Upper lobe of right lung (tissue), 1 donor: ENCODE results near the gene VAPB. TPM values are rescaled to one million over a fixed set of nuclear protein-coding genes. Genes with fewer than 3 reads are reported as not detected.

Source experiments
- ATAC-seq: fragments of 200-7000 bp; cut with Tn5 transposase; one replicate; pipeline ENCODE4 v1.9.1; 2020; ENCODE audit warnings: mild to moderate bottlenecking, moderate library complexity
- DNase-seq: peaks from one replicate; pipeline ENCODE4 v3.0.0-alpha.2; 2020
- H3K27ac ChIP-seq: fragments of 200-600 bp; one replicate; pipeline ENCODE4 v1.8.0; 2022
- H3K27me3 ChIP-seq: fragments of 200-600 bp; one replicate; pipeline ENCODE4 v1.8.0; 2022; ENCODE audit warnings: mild to moderate bottlenecking
- H3K36me3 ChIP-seq: fragments of 200-600 bp; one replicate; pipeline ENCODE4 v1.8.0; 2022
- H3K4me1 ChIP-seq: fragments of 200-600 bp; one replicate; pipeline ENCODE4 v1.8.0; 2022
- H3K4me3 ChIP-seq: fragments of 200-600 bp; one replicate; pipeline ENCODE4 v1.8.0; 2022; ENCODE audit warnings: mild to moderate bottlenecking
- H3K9me3 ChIP-seq: fragments of 200-600 bp; one replicate; pipeline ENCODE4 v1.8.0; 2022
- intact Hi-C: fragments of 100-400 bp; cut with DNase I; formaldehyde crosslinking; loops from one replicate; pipeline ENCODE4 v1.11.0; 2022
- total RNA-seq: library from RNA; stranded (reverse); fragmentation: NEBNext Ultra II Directional; extraction: Animal tissue kit (Norgen Biotek cat#: 25700); gene quantifications from one replicate; pipeline ENCODE4 v1.2.1, GENCODE V29; 2021
- TF ChIP-seq, protein P1 (sequence below): fragments of 200-600 bp; IDR thresholded peaks from one replicate; pipeline ENCODE4 v1.8.0; 2022; ENCODE audit warnings: antibody characterized with exemption
- donor health status: DM: no; HTN: yes; CAD: no; lungs with severe emphysema.

Gene VAPB
- total RNA-seq, 1 donor from 2014 or later = 47.8 TPM

DNA sequence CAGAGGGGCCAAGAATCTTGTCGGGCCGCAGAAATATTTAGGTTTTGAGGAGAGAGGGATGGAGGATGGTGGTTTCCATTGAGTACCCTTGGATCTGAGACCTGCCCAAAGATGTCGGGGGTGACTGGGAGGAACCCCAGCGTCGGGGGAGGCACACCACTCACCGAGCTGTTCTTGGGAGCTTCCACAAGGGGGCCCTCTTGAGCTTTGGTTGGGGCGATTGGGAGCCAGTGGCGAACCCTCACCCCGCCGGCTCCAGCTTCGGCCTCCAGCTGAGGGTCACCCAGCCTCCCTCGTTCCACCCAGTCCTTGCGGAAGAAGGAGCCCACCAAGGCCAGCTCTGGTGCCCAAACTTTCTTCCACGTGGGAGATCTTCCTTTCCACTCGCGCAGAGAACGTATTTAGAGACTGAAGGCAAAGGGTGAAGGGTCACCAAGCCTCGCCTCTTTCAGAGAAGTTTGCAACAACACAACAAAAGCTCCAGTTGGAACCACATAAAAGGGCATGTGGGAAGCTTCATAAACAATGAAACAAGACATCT is 92.5 kb downstream of the VAPB start:
- no peak overlapping the region for H3K27ac ChIP-seq
- peak; percentile 83 for ATAC-seq
- no peaks in the 10 kb centered on the region for H3K4me1 ChIP-seq
- H3K4me3 ChIP-seq = no peak overlapping the region
- H3K36me3 ChIP-seq = no peaks in the 10 kb centered on the region
- peaks cover 6% of the 10 kb centered on the region for H3K9me3 ChIP-seq
- no peak for DNase-seq
- intact Hi-C loops = no loop called here
- no peaks in the 10 kb centered on the region for H3K27me3 ChIP-seq
- TF ChIP-seq, protein P1, sequence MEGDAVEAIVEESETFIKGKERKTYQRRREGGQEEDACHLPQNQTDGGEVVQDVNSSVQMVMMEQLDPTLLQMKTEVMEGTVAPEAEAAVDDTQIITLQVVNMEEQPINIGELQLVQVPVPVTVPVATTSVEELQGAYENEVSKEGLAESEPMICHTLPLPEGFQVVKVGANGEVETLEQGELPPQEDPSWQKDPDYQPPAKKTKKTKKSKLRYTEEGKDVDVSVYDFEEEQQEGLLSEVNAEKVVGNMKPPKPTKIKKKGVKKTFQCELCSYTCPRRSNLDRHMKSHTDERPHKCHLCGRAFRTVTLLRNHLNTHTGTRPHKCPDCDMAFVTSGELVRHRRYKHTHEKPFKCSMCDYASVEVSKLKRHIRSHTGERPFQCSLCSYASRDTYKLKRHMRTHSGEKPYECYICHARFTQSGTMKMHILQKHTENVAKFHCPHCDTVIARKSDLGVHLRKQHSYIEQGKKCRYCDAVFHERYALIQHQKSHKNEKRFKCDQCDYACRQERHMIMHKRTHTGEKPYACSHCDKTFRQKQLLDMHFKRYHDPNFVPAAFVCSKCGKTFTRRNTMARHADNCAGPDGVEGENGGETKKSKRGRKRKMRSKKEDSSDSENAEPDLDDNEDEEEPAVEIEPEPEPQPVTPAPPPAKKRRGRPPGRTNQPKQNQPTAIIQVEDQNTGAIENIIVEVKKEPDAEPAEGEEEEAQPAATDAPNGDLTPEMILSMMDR = peak; percentile 46

DNA sequence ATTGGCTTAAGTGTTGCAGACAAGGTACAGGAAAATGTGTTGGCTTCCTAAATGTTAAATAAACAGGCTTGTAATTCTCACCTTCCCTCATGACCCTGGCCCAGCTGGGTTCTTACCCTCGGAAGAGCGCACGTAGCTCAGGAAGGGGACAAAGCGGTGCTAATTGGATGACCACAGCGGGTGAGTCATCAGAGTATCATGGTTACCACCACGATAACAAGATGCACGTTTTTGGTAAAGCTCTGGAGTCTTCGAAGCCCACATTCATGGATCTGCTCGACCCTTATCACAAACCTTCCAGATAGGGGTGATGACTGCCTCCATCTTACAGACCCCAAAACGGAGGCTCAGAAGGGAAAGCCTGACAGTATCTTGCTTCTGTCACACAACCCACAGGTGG is 93.4 kb downstream of the VAPB start:
- no peaks in the 10 kb centered on the region for H3K27me3 ChIP-seq
- TF ChIP-seq, protein P1 = no peak
- H3K4me3 ChIP-seq = no peak overlapping the region
- intact Hi-C loops = no loop called here
- H3K36me3 ChIP-seq = no peaks in the 10 kb centered on the region
- DNase-seq (no peak), ATAC-seq (no peak)
- H3K9me3 ChIP-seq = peaks cover 6% of the 10 kb centered on the region
- no peak overlapping the region for H3K27ac ChIP-seq
- no peaks in the 10 kb centered on the region for H3K4me1 ChIP-seq

DNA sequence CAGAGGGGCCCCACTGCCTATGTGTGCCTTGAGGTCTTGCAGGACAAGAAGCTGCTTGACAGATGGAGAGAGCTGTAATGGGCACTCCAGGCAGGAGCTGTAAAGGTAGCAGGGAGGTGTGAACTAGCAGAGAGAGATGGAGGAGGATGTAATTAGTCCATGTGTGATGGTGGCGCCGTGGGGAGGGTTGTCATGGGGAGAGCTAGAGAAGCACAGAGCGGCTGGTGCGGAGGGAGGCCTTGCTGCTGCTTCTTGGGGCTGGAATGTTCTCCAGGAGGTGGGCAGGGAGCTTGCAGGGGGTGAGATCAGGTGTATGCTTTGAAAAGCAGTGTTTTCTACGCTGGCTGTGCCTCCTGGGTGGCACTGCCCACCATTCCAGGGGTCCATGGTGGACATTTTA is 94.0 kb downstream of the VAPB start:
- no peaks in the 10 kb centered on the region for H3K4me1 ChIP-seq
- DNase-seq (no peak), ATAC-seq (no peak)
- no peak overlapping the region for H3K4me3 ChIP-seq
- TF ChIP-seq, protein P1 = no peak
- no peak overlapping the region for H3K27ac ChIP-seq
- no peaks in the 10 kb centered on the region for H3K36me3 ChIP-seq
- intact Hi-C loops = no loop called here
- no peaks in the 10 kb centered on the region for H3K27me3 ChIP-seq
- H3K9me3 ChIP-seq = peaks cover 6% of the 10 kb centered on the region

DNA sequence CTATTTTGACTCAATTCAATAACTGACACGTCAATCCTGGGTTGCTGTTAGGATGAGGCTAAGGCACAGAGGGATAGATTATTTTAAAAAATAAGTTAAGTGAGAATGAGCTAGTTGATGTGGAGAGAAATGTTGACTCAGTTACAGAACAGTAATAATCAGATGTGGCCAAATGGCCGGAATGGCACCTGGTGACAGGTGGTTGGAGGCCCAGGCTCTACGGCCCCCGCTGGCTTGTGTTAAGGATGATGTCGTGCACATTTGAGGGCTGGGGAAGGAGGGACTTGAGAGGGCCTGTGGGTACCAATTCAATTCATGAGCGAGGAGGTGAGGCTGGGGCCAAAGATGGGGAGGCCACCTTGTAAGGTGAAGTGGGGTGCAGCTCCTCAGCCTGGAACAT is 94.4 kb downstream of the VAPB start:
- H3K27me3 ChIP-seq = no peaks in the 10 kb centered on the region
- H3K4me3 ChIP-seq = no peak overlapping the region
- ATAC-seq (no peak), DNase-seq (no peak)
- no peak overlapping the region for H3K27ac ChIP-seq
- TF ChIP-seq, protein P1 = no peak
- H3K36me3 ChIP-seq = no peaks in the 10 kb centered on the region
- intact Hi-C loops = no loop called here
- no peaks in the 10 kb centered on the region for H3K4me1 ChIP-seq
- peaks cover 6% of the 10 kb centered on the region for H3K9me3 ChIP-seq

GRCh38 chr20:58485393-58485792 is 96.4 kb downstream of the VAPB start:
- intact Hi-C loops = no loop called here
- ATAC-seq = no peak
- no peaks in the 10 kb centered on the region for H3K4me1 ChIP-seq

More at GRCh38 chr20:58485393-58485792, 96.4 kb downstream of the VAPB start:
- no peaks in the 10 kb centered on the region for H3K36me3 ChIP-seq
- H3K9me3 ChIP-seq = peaks cover 6% of the 10 kb centered on the region
- TF ChIP-seq, protein P1 = no peak
- no peak for DNase-seq
- H3K27me3 ChIP-seq = no peaks in the 10 kb centered on the region
- H3K4me3 ChIP-seq = no peak overlapping the region
- no peak overlapping the region for H3K27ac ChIP-seq
